ENCODE measurements around the gene YWHAH.

Gene YWHAH

GRCh38 chr22:31943978-31944699 is at the start of gene YWHAH:
YWHAH (plus strand) TSS chr22:31944535; CDS start chr22:31944734, 199 bp downstream.
- peak; percentile 74 for DNase-seq

GRCh38 chr22:31895411-31896123 is 48.8 kb upstream of the YWHAH start:
- no peak for DNase-seq

- no peak for DNase-seq
Measured at GRCh38 chr22:31896472-31896871, 47.9 kb upstream of the YWHAH start.

GRCh38 chr22:31897842-31898805 is 46.2 kb upstream of the YWHAH start:
- DNase-seq, result no peak

- no peak for DNase-seq
Measured at GRCh38 chr22:31898926-31899325, 45.4 kb upstream of the YWHAH start.

GRCh38 chr22:31899669-31900068 is 44.7 kb upstream of the YWHAH start:
- DNase-seq, result no peak

GRCh38 chr22:31901388-31902137 is 42.8 kb upstream of the YWHAH start:
- DNase-seq, result no peak

GRCh38 chr22:31904651-31905050 is 39.7 kb upstream of the YWHAH start:
- DNase-seq, result no peak

- DNase-seq, result no peak
Measured at GRCh38 chr22:31905356-31905755, 39.0 kb upstream of the YWHAH start.

- no peak for DNase-seq
Measured at GRCh38 chr22:31906086-31906485, 38.2 kb upstream of the YWHAH start.

- no peak for DNase-seq
Measured at GRCh38 chr22:31906569-31906968, 37.8 kb upstream of the YWHAH start.

- no peak for DNase-seq
Measured at GRCh38 chr22:31909977-31910376, 34.4 kb upstream of the YWHAH start.

GRCh38 chr22:31911565-31912406 is 32.5 kb upstream of the YWHAH start:
- no peak for DNase-seq

GRCh38 chr22:31912407-31912743 is 32.0 kb upstream of the YWHAH start:
- no peak for DNase-seq

- no peak for DNase-seq
Measured at GRCh38 chr22:31915586-31915985, 28.7 kb upstream of the YWHAH start.

GRCh38 chr22:31917227-31917921 is 27.0 kb upstream of the YWHAH start:
- no peak for DNase-seq

GRCh38 chr22:31919730-31920129 is 24.6 kb upstream of the YWHAH start:
- no peak for DNase-seq

- no peak for DNase-seq
Measured at GRCh38 chr22:31920306-31920705, 24.0 kb upstream of the YWHAH start.

GRCh38 chr22:31921106-31921505 is 23.2 kb upstream of the YWHAH start:
- DNase-seq, result no peak

GRCh38 chr22:31922534-31922933 is 21.8 kb upstream of the YWHAH start:
- no peak for DNase-seq

GRCh38 chr22:31923136-31923535 is 21.2 kb upstream of the YWHAH start:
- no peak for DNase-seq

Data from NCI-H748 treated with DMSO at 0.1 percent for 48 hours (cell line).